Activated CD4-positive, alpha-beta T cell treated with anti-CD3 and anti-CD28 coated beads, Interleukin-2, amount 50 U/mL, for 24 hours (primary cell): ENCODE results near the gene NDUFV1.
"Not testable (repeated sequence)": the region's sequence is repeated elsewhere in the genome, so short reads cannot be mapped to it uniquely, and the experiment has no call there.

Source experiments
- DNase-seq, 2 donors: peaks; one replicate each; pipeline ENCODE4 v3.0.0-alpha.2; 2020; ENCODE audit warnings: low read depth in 1 of 2, low spot score in 1 of 2

Gene NDUFV1

GRCh38 chr11:67654225-67654624 is 47.5 kb downstream of the NDUFV1 start:
- no peak for DNase-seq

- DNase-seq, result no peak
These were observed 49.7 kb downstream of the NDUFV1 start for GRCh38 chr11:67656278-67656922.

GRCh38 chr11:67657300-67657699 is 50.6 kb downstream of the NDUFV1 start:
- no peak for DNase-seq

GRCh38 chr11:67659651-67660165 is 53.0 kb downstream of the NDUFV1 start:
- DNase-seq, result not testable (repeated sequence)

GRCh38 chr11:67660752-67661151 is 54.0 kb downstream of the NDUFV1 start:
- DNase-seq, result not testable (repeated sequence)
